HepG2 (cell line): ENCODE results near the gene PACSIN1. TPM values are rescaled to one million over a fixed set of nuclear protein-coding genes. Genes with fewer than 3 reads are reported as not detected.
A peak's percentile ranks its signal among the peaks of the same experiment; 100 is the strongest.

Experiments used
- DDIT3 ChIP-seq: sonication (generic); formaldehyde crosslinking; IDR thresholded peaks from 2 replicates; pipeline ENCODE4 v1.4.0; 2020; ENCODE audit warnings: mild to moderate bottlenecking, missing genetic modification reagents
- FOXP1 ChIP-seq, 2 experiments: fragments of 450-650 bp in 1 of 2; IDR thresholded peaks; 2 replicates each; pipeline ENCODE4 v1.6.1; 2017 to 2018; ENCODE audit warnings: antibody characterized with exemption in 1 of 2
- GABPB1 ChIP-seq: IDR thresholded peaks from 2 replicates; pipeline ENCODE4 v1.6.1; 2016; ENCODE audit warnings: mild to moderate bottlenecking, missing genetic modification reagents, moderate library complexity, missing compliant biosample characterization
- KMT2A ChIP-seq: sonication (generic); formaldehyde crosslinking; IDR thresholded peaks from 2 replicates; pipeline ENCODE4 v1.4.0; 2020; ENCODE audit warnings: missing genetic modification reagents
- SIX1 ChIP-seq: sonication (generic); formaldehyde crosslinking; IDR thresholded peaks from 2 replicates; pipeline ENCODE4 v1.4.0; 2020; ENCODE audit warnings: missing genetic modification reagents, borderline replicate concordance
- SOX13 ChIP-seq, 3 experiments: fragments of 450-650 bp in 1 of 3; sonication (generic) in 1 of 3; formaldehyde crosslinking in 1 of 3; IDR thresholded peaks in 2 of 3; conservative IDR thresholded peaks in 1 of 3; 2 replicates each; pipeline versions ENCODE4 v1.5.0 to v1.6.1; 2016 to 2020; ENCODE audit warnings: antibody characterized with exemption in 1 of 3, mild to moderate bottlenecking in 1 of 3, missing compliant biosample characterization in 1 of 3, missing genetic modification reagents in 1 of 3, moderate library complexity in 1 of 3
- ZBTB25 ChIP-seq: IDR thresholded peaks from 2 replicates; pipeline ENCODE4 v1.6.1; 2018; ENCODE audit warnings: missing genetic modification reagents
- ZBTB33 ChIP-seq: sonication (generic); formaldehyde crosslinking; IDR thresholded peaks from 2 replicates; pipeline ENCODE4 v1.4.0; 2020; ENCODE audit warnings: missing genetic modification reagents
- ZBTB8A ChIP-seq: sonication (generic); formaldehyde crosslinking; IDR thresholded peaks from 2 replicates; pipeline ENCODE4 v1.4.0; 2020; ENCODE audit warnings: mild to moderate bottlenecking, low read depth, missing genetic modification reagents, borderline replicate concordance
- ZFP90 ChIP-seq: sonication (generic); formaldehyde crosslinking; IDR thresholded peaks from 2 replicates; pipeline ENCODE4 v1.8.0; 2022; ENCODE audit warnings: missing genetic modification reagents, mild to moderate bottlenecking, inconsistent platforms, borderline replicate concordance
- ZFY ChIP-seq: sonication (generic); formaldehyde crosslinking; IDR thresholded peaks from 2 replicates; pipeline ENCODE4 v1.4.0; 2020; ENCODE audit warnings: missing genetic modification reagents
- ZNF10 ChIP-seq: sonication (generic); formaldehyde crosslinking; IDR thresholded peaks from 2 replicates; pipeline ENCODE4 v1.4.0; 2020; ENCODE audit warnings: mild to moderate bottlenecking, low read depth, missing genetic modification reagents, borderline replicate concordance
- ZNF121 ChIP-seq: sonication (generic); formaldehyde crosslinking; IDR thresholded peaks from 2 replicates; pipeline ENCODE4 v1.5.0; 2020; ENCODE audit warnings: mild to moderate bottlenecking, missing genetic modification reagents
- ZNF281 ChIP-seq: sonication (generic); formaldehyde crosslinking; IDR thresholded peaks from 2 replicates; pipeline ENCODE4 v1.4.0; 2020; ENCODE audit warnings: missing genetic modification reagents, borderline replicate concordance
- ZNF530 ChIP-seq: sonication (generic); formaldehyde crosslinking; IDR thresholded peaks from 2 replicates; pipeline ENCODE4 v1.5.0; 2020; ENCODE audit warnings: low read depth, mild to moderate bottlenecking, missing genetic modification reagents
- ZNF607 ChIP-seq: sonication (generic); formaldehyde crosslinking; IDR thresholded peaks from 2 replicates; pipeline ENCODE4 v1.5.1; 2020; ENCODE audit warnings: missing genetic modification reagents, mild to moderate bottlenecking, borderline replicate concordance
- ZXDC ChIP-seq: sonication (generic); formaldehyde crosslinking; IDR thresholded peaks from 2 replicates; pipeline ENCODE4 v1.5.0; 2020; ENCODE audit warnings: mild to moderate bottlenecking, missing genetic modification reagents
- polyA plus RNA-seq, 8 experiments: library from polyadenylated mRNA; depleted of rRNA in 3 of 8; stranded (reverse) in 7 of 8; unstranded in 1 of 8; fragments of >200 nt; fragmentation: Illumina TruSeq in 4 of 8; extraction: Trizol in 4 of 8; gene quantifications; 2 replicates each; pipeline versions ENCODE4 v1.2.1 to v1.2.3, GENCODE V29; 2011 to 2016; ENCODE audit warnings: low read depth in 4 of 8, missing spikeins in 1 of 8, mixed read lengths in 1 of 8; ENCODE audit not compliant: insufficient read depth in 1 of 8
- total RNA-seq, 5 experiments: library from RNA; depleted of rRNA; stranded (reverse); fragments of >200 nt; fragmentation: Illumina TruSeq; extraction: Trizol; gene quantifications; 2 replicates each; pipeline ENCODE4 v1.2.3, GENCODE V29; 2016; ENCODE audit warnings: low read depth in 1 of 5

PACSIN1 gene
- total and polyA plus RNA-seq, 2 of the 13 experiments (the other 11 are each of a cell fraction or from before 2014, with no cell fraction given): not detected

- TF ChIP-seq ZNF530 (CRISPR knock-in tag) (no peak), GABPB1 (CRISPR knock-in tag) (0 out of 2 replicates have a peak, but pooled peaks have one; percentile 12), ZNF281 (CRISPR knock-in tag) (0 out of 2 replicates have a peak, but pooled peaks have one; percentile 18), ZNF121 (no peak), SIX1 (CRISPR knock-in tag) (no peak), ZBTB8A (CRISPR knock-in tag) (no peak), ZFY (CRISPR knock-in tag) (no peak), ZBTB33 (no peak), ZNF607 (CRISPR knock-in tag) (no peak), SOX13 (IDR thresholded peaks at IDR 0.05) (no peak), SOX13 (CRISPR knock-in tag; conservative IDR thresholded peaks at IDR 0.05 in 1 of 2, IDR thresholded peaks at IDR 0.05 in 1 of 2) (0 out of 4 replicates have a peak, but pooled peaks of 1 of the 2 experiments have one; percentile 26), ZXDC (CRISPR knock-in tag) (no peak), KMT2A (CRISPR knock-in tag) (no peak), ZFP90 (CRISPR knock-in tag) (no peak), ZNF10 (CRISPR knock-in tag) (no peak), ZBTB25 (CRISPR knock-in tag) (no peak), FOXP1 (IDR thresholded peaks at IDR 0.05) (peak; percentile 75; the same call in 1 of the 2 replicates), FOXP1 (CRISPR knock-in tag; IDR thresholded peaks at IDR 0.05) (peak; percentile 71), DDIT3 (CRISPR knock-in tag) (no peak)
Observed at GRCh38 chr6:34566830-34567546, 101.1 kb downstream of the PACSIN1 start (continued).
